ENCODE results near the gene NSMF. TPM values are rescaled to one million over a fixed set of nuclear protein-coding genes. Genes with fewer than 3 reads are reported as not detected.

NSMF gene
- total and polyA plus RNA-seq, 5 experiments from 2014 or later = 7.7 to 19.3 (median 14.7) TPM

GRCh38 chr9:137435381-137435891 lies 23.7 kb downstream of the NSMF start:
- POLR2A ChIA-PET = no interaction called here
- peaks cover 0 to 6% (median 0%) of the 10 kb centered on the region in 5 donors for H3K27me3 Mint-ChIP-seq
- no peak overlapping the region for H3K27ac Mint-ChIP-seq
- no peaks in the 10 kb centered on the region for H3K4me1 Mint-ChIP-seq
- H3K9me3 Mint-ChIP-seq = no peaks in the 10 kb centered on the region
- ATAC-seq = no peak
- peak in 1 of 10 donors; percentile 47 for DNase-seq
- H3K4me3 Mint-ChIP-seq = no peak overlapping the region
- no peaks in the 10 kb centered on the region for H3K36me3 Mint-ChIP-seq

DNA sequence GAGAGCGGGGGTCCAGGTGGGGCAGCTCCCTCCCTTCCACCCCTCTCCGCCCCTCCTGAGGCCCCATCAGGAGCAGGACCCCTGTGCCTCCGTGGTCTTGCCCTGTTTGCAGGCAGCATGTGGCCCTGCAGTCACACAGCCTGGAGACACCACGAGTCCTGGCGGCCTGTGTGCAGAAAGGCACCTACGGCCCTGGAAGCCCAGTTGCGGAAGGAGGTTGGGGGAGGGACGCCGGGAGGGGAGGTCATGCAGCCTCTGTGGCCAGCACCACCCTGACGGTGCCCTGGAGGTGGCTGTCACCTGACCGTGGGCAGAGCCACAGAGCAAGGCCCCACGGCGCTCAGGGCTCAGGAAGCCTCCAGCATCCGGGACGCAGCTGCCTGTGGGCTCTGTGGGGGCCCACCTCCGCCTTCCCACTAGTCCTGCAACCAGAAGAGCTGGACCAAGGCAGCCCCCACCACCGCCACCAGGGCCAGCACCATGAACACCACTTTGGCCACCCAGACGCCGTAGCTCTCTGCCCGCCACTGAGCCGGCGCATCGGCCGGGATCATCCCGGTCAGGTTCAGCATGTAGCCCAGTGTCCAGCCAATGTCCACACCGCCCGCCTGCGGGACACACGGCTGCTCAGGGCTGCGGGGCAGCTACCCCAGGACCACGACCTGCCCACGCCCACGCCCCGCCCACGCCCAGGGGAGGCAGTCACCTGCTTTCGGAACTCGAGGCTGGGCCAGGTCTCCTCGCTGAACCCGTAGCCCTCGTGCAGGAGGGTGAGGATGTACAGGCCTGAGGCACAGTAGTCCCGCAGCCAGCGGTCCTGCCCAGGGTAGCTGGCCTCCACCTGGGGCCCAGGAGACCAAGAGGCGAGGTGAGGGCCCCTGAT lies 24.4 kb downstream of the NSMF start:
- ATAC-seq = no peak
- Mint-ChIP-seq H3K36me3 (no peaks in the 10 kb centered on the region), H3K4me1 (no peaks in the 10 kb centered on the region), H3K9me3 (no peaks in the 10 kb centered on the region), H3K27me3 (peaks cover 0 to 6% (median 0%) of the 10 kb centered on the region in 5 donors), H3K27ac (no peak overlapping the region), H3K4me3 (no peak overlapping the region)
- peak in 1 of 10 donors; percentile 62 for DNase-seq
- POLR2A ChIA-PET = no interaction called here

- Mint-ChIP-seq H3K4me1 (no peaks in the 10 kb centered on the region), H3K9me3 (no peaks in the 10 kb centered on the region), H3K36me3 (no peaks in the 10 kb centered on the region), H3K4me3 (no peak overlapping the region), H3K27me3 (no peaks in the 10 kb centered on the region), H3K27ac (no peak overlapping the region)
- DNase-seq (peak in 1 of 10 donors; percentile 60), ATAC-seq (no peak)
- POLR2A ChIA-PET = no interaction called here
Measured at GRCh38 chr9:137433916-137434431, 25.2 kb downstream of the NSMF start.

DNA sequence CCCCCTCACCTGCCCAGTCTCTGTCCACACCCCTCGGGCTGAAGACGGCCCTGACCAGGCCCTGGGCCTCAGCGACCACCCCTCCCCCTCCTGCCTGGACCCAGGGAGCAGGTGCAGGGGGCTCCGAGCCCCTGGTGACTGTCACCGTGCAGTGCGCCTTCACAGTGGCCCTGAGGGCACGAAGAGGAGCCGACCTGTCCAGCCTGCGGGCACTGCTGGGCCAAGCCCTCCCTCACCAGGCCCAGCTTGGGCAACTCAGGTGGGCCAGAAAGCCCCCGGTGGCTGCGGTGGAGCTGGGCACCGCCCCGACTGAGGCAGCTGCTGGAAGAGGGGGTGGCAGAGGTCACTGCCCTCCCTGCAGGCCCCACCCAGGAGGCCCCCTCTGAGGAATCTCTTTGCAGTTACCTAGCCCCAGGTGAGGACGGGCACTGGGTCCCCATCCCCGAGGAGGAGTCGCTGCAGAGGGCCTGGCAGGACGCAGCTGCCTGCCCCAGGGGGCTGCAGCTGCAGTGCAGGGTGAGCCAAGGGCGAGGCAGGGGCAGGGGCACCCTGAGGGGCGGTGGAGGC lies 25.7 kb downstream of the NSMF start:
- DNase-seq (no peak), ATAC-seq (no peak)
- Mint-ChIP-seq H3K4me1 (no peaks in the 10 kb centered on the region), H3K27ac (no peak overlapping the region), H3K27me3 (no peaks in the 10 kb centered on the region), H3K9me3 (no peaks in the 10 kb centered on the region), H3K4me3 (no peak overlapping the region), H3K36me3 (no peaks in the 10 kb centered on the region)
- POLR2A ChIA-PET = no interaction called here

GRCh38 chr9:137432687-137433348 lies 26.3 kb downstream of the NSMF start:
- no peaks in the 10 kb centered on the region for H3K9me3 Mint-ChIP-seq
- H3K27me3 Mint-ChIP-seq = no peaks in the 10 kb centered on the region
- DNase-seq (peak in 1 of 10 donors; percentile 59), ATAC-seq (no peak)
- no peak overlapping the region for H3K4me3 Mint-ChIP-seq
- H3K27ac Mint-ChIP-seq = no peak overlapping the region
- POLR2A ChIA-PET = interaction anchor here (0.7 kb wide), 1 partner anchor 1206 kb away, joined by 5 read pairs; no protein-coding TSS in a partner anchor
- H3K36me3 Mint-ChIP-seq = no peaks in the 10 kb centered on the region
- no peaks in the 10 kb centered on the region for H3K4me1 Mint-ChIP-seq

DNA sequence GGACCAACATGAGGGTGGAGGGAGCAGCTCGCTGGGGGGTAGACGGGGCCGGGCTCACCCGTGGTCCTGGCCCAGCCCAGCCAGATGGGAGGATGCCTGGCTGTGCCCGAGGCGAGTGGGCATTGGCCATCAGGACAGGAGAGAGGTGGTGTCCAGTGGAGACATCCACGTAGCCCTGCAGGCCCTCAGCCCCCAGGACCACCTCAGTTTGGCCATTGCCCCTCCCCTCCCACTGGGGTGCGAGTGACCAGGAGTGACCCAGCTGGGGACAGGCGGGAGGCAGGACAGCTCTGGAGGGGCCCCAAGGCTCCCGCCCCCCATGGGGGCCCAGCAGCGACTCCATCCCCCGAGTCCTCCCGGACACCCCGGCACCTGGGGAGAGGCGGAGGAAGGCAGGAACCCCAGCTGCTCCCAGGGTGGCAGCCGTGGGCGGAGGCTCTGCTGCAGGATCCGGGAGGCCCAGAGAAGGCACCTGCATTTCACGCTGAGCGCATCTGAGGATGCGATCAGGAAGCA lies 27.7 kb downstream of the NSMF start:
- no peaks in the 10 kb centered on the region for H3K36me3 Mint-ChIP-seq
- no peaks in the 10 kb centered on the region for H3K4me1 Mint-ChIP-seq
- POLR2A ChIA-PET = interaction anchor here (0.6 to 0.7 kb wide), 2 partner anchors 17 to 142 kb away, joined by 3 to 5 read pairs; no protein-coding TSS in a partner anchor
- no peak overlapping the region for H3K27ac Mint-ChIP-seq
- DNase-seq = peak in 1 of 10 donors; percentile 47
- ATAC-seq = no peak
- no peaks in the 10 kb centered on the region for H3K9me3 Mint-ChIP-seq
- no peaks in the 10 kb centered on the region for H3K27me3 Mint-ChIP-seq
- H3K4me3 Mint-ChIP-seq = no peak overlapping the region

- H3K9me3 Mint-ChIP-seq = no peaks in the 10 kb centered on the region
Measured at GRCh38 chr9:137430723-137431415, 28.3 kb downstream of the NSMF start.

DNA sequence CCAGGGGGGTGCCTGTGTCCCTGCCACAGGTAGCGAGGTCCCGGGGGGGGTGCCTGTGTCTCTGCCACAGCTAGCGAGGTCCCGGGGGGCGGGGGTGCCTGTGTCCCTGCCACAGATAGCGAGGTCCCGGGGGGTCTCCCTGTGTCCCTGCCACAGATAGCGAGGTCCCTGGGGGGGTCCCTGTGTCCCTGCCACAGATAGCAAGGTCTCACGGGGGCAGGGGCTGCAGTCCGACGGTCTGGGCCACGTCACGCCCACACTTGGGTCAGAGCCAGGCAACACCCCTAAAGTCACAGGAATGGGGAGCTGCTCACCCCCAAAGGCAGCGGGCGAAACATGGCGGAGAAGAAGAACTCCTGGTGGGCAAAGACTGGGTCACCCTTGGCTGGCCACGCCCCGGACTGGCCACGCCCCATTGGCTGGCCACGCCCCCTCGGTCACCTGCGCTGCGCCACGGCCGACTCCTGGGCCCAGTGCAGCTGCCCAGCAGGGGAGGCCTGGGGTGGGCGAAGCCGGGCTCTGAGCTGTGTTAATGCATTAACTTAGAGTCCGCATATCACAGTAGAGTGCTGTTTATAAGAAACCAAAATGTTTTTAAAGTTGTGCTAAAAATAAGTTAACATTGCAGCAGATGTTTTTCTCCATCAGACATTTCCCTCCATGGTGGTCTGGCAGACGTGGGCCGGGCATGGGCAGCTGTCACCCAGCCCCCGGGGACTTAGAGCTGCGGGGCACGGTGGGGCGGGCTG lies 29.0 kb downstream of the NSMF start:
- Mint-ChIP-seq H3K4me1 (no peaks in the 10 kb centered on the region), H3K36me3 (no peaks in the 10 kb centered on the region), H3K27ac (no peak overlapping the region), H3K27me3 (no peaks in the 10 kb centered on the region), H3K4me3 (no peak overlapping the region), H3K9me3 (no peaks in the 10 kb centered on the region)
- DNase-seq (peak in 1 of 10 donors; percentile 50), ATAC-seq (no peak)
- POLR2A ChIA-PET = interaction anchor here (0.6 kb wide), 1 partner anchor 41 kb away, joined by 3 read pairs; no protein-coding TSS in a partner anchor

More at GRCh38 chr9:137430723-137431415, 28.3 kb downstream of the NSMF start:
- Mint-ChIP-seq H3K4me3 (no peak overlapping the region), H3K4me1 (no peaks in the 10 kb centered on the region), H3K27me3 (no peaks in the 10 kb centered on the region), H3K27ac (no peak overlapping the region), H3K36me3 (no peaks in the 10 kb centered on the region)
- DNase-seq (peak in 1 of 10 donors; percentile 57), ATAC-seq (no peak)
- POLR2A ChIA-PET = interaction anchor here (0.6 to 0.7 kb wide), 3 partner anchors 18 to 142 kb away, joined by 3 to 5 read pairs (median 3); no protein-coding TSS in a partner anchor

- H3K36me3 Mint-ChIP-seq = no peaks in the 10 kb centered on the region
- no peak overlapping the region for H3K4me3 Mint-ChIP-seq
- DNase-seq = peak in 1 of 10 donors; percentile 56
- ATAC-seq = no peak
- peaks cover 0 to 5% (median 3%) of the 10 kb centered on the region in 4 donors for H3K4me1 Mint-ChIP-seq
- no peak overlapping the region for H3K27ac Mint-ChIP-seq
- H3K27me3 Mint-ChIP-seq = no peaks in the 10 kb centered on the region
- no peaks in the 10 kb centered on the region for H3K9me3 Mint-ChIP-seq
- POLR2A ChIA-PET = no interaction called here
Measured at GRCh38 chr9:137429546-137429890, 29.6 kb downstream of the NSMF start.

- Mint-ChIP-seq H3K27me3 (no peaks in the 10 kb centered on the region), H3K27ac (no peak overlapping the region), H3K9me3 (no peaks in the 10 kb centered on the region), H3K4me1 (peaks cover 0 to 7% (median 6%) of the 10 kb centered on the region in 4 donors), H3K4me3 (no peak overlapping the region), H3K36me3 (no peaks in the 10 kb centered on the region)
- POLR2A ChIA-PET = no interaction called here
- DNase-seq (peak in 1 of 10 donors; percentile 41), ATAC-seq (no peak)
Measured at GRCh38 chr9:137428841-137429545, 30.1 kb downstream of the NSMF start.

DNA sequence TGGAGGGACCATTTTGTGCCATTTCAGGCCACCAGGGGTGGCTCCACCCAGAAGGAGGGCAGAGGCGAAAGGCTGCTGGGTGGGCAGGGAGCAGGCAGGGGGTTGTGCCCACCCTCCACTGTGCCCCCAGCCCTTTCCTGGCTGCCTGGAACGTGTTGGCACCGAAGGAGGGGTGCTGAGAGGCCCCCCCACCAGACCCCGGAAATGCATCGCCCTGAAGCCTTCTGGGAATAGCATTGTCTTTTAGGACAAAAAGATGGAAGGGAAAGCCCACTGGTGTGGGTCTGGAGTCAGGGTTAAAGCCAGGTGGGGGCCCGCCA lies 30.9 kb downstream of the NSMF start:
- Mint-ChIP-seq H3K36me3 (no peaks in the 10 kb centered on the region), H3K4me1 (peaks cover 0 to 7% (median 6%) of the 10 kb centered on the region in 4 donors), H3K27ac (no peak overlapping the region), H3K9me3 (no peaks in the 10 kb centered on the region), H3K4me3 (no peak overlapping the region), H3K27me3 (no peaks in the 10 kb centered on the region)
- DNase-seq (no peak), ATAC-seq (no peak)
- POLR2A ChIA-PET = interaction anchor here (1.2 kb wide), 1 partner anchor 126 kb away, joined by 3 read pairs; the partner anchor contains the start of gene NRARP

All from naive thymus-derived CD8-positive, alpha-beta T cell (primary cell).